CD14-positive monocyte (primary cell): ENCODE measurements around the gene CCDC70. TPM values are rescaled to one million over a fixed set of nuclear protein-coding genes. Genes with fewer than 3 reads are reported as not detected.

Source experiments
- DNase-seq, 3 donors: peaks; one replicate each; pipeline ENCODE4 v3.0.0-alpha.2; 2011 to 2022
- H2AFZ ChIP-seq: 2 replicates; pipeline ENCODE4 v1.6.0; 2012; ENCODE audit warnings: mild to moderate bottlenecking, low read depth, low read length, inconsistent platforms; ENCODE audit not compliant: insufficient read depth, poor library complexity, severe bottlenecking
- H3K27ac ChIP-seq, 2 donors: 1 replicate in 1 of 2; 2 replicates in 1 of 2; pipeline ENCODE4 v1.5.1; 2012 to 2013; ENCODE audit warnings: low read length in 2 of 2, control low read depth in 1 of 2, inconsistent platforms in 1 of 2, low read depth in 1 of 2, mild to moderate bottlenecking in 1 of 2
- H3K27me3 ChIP-seq, 2 donors: one replicate each; pipeline versions ENCODE4 v1.6.0 to v1.6.1; 2011 to 2013; ENCODE audit warnings: low read length in 2 of 2; ENCODE audit not compliant: control insufficient read depth in 2 of 2, insufficient read depth in 2 of 2
- H3K36me3 ChIP-seq, 2 donors: replicated peaks in 1 of 2; 1 replicate in 1 of 2; 2 replicates in 1 of 2; pipeline versions ENCODE4 v1.5.1 to v1.6.1; 2012 to 2013; ENCODE audit warnings: low read length in 2 of 2, control low read depth in 1 of 2, inconsistent platforms in 1 of 2, mild to moderate bottlenecking in 1 of 2; ENCODE audit not compliant: insufficient read depth in 2 of 2, control insufficient read depth in 1 of 2
- H3K4me1 ChIP-seq, 2 donors: 1 replicate in 1 of 2; 2 replicates in 1 of 2; pipeline versions ENCODE4 v1.5.1 to v1.6.1; 2012 to 2013; ENCODE audit warnings: low read length in 2 of 2, control low read depth in 1 of 2, inconsistent platforms in 1 of 2, mild to moderate bottlenecking in 1 of 2, moderate library complexity in 1 of 2; ENCODE audit not compliant: insufficient read depth in 2 of 2, control insufficient read depth in 1 of 2
- H3K4me2 ChIP-seq: replicated peaks from 2 replicates; pipeline ENCODE3; 2012; ENCODE audit warnings: low read length, moderate library complexity, mild to moderate bottlenecking; ENCODE audit not compliant: poor library complexity, severe bottlenecking; ENCODE audit errors: extremely low read depth
- H3K4me3 ChIP-seq, 3 experiments: fragments of 200-600 bp in 1 of 3; sonication (generic) in 1 of 3; replicated peaks in 1 of 3; 1 replicate in 2 of 3; 2 replicates in 1 of 3; pipeline ENCODE4 v1.5.1; 2011 to 2013; ENCODE audit warnings: low read length in 3 of 3, mild to moderate bottlenecking in 3 of 3, control low read depth in 2 of 3, low read depth in 2 of 3, inconsistent platforms in 1 of 3, moderate library complexity in 1 of 3
- H3K79me2 ChIP-seq: 2 replicates; pipeline ENCODE4 v1.6.0; 2012; ENCODE audit warnings: mild to moderate bottlenecking, control low read depth, inconsistent platforms, low read length, moderate library complexity; ENCODE audit not compliant: insufficient read depth
- H3K9ac ChIP-seq: 2 replicates; pipeline ENCODE4 v1.6.0; 2017; ENCODE audit warnings: low read length, mild to moderate bottlenecking; ENCODE audit not compliant: insufficient read depth, poor library complexity, severe bottlenecking
- H3K9me3 ChIP-seq, 2 donors: replicated peaks in 1 of 2; 1 replicate in 1 of 2; 2 replicates in 1 of 2; pipeline versions ENCODE4 v1.5.1 to v1.6.1; 2012 to 2013; ENCODE audit warnings: low read length in 2 of 2, control low read depth in 1 of 2; ENCODE audit not compliant: control insufficient read depth in 1 of 2, insufficient read depth in 1 of 2
- H4K20me1 ChIP-seq: 2 replicates; pipeline ENCODE4 v1.6.0; 2012; ENCODE audit warnings: mild to moderate bottlenecking, low read length, control low read depth, moderate library complexity; ENCODE audit not compliant: insufficient read depth
- H3K27ac Mint-ChIP-seq, 7 donors: one replicate each; pipeline ENCODE4 v1.8.0; 2020; ENCODE audit warnings: mild to moderate bottlenecking in 7 of 7, mixed read lengths in 7 of 7, moderate library complexity in 6 of 7, inconsistent platforms in 2 of 7
- H3K27me3 Mint-ChIP-seq, 3 donors: one replicate each; pipeline ENCODE4 v1.8.0; 2021 to 2022; ENCODE audit warnings: low read depth in 3 of 3, mild to moderate bottlenecking in 3 of 3, mixed read lengths in 3 of 3, moderate library complexity in 3 of 3, inconsistent platforms in 1 of 3
- H3K36me3 Mint-ChIP-seq, 2 donors: one replicate each; pipeline ENCODE4 v1.8.0; 2020; ENCODE audit warnings: mixed read lengths in 2 of 2, inconsistent platforms in 1 of 2, mild to moderate bottlenecking in 1 of 2
- H3K4me1 Mint-ChIP-seq: one replicate; pipeline ENCODE4 v1.8.0; 2020; ENCODE audit warnings: mild to moderate bottlenecking, mixed read lengths
- H3K4me3 Mint-ChIP-seq, 2 donors: one replicate each; pipeline ENCODE4 v1.8.0; 2020; ENCODE audit warnings: mild to moderate bottlenecking in 2 of 2, mixed read lengths in 2 of 2, moderate library complexity in 1 of 2
- H3K9me3 Mint-ChIP-seq, 7 donors: one replicate each; pipeline ENCODE4 v1.8.0; 2020 to 2022; ENCODE audit warnings: mixed read lengths in 7 of 7, mild to moderate bottlenecking in 6 of 7, moderate library complexity in 6 of 7, inconsistent platforms in 2 of 7
- WGBS: methylation state at CpG from one replicate; pipeline ENCODE4 v1.1.5; 2013; ENCODE audit warnings: missing lambda C conversion rate; ENCODE audit not compliant: insufficient coverage; 5-methylcytosine and 5-hydroxymethylcytosine counted together
- intact Hi-C, 2 donors: fragments of 100-400 bp; cut with micrococcal nuclease; formaldehyde crosslinking; loops; one replicate each; pipeline versions ENCODE4 v1.15.0 to v1.15.1; 2023
- polyA plus RNA-seq, 3 donors: library from polyadenylated mRNA; depleted of rRNA in 1 of 3; unstranded in 2 of 3; stranded (reverse) in 1 of 3; fragments of 300-500 nt in 2 of 3; fragments of >200 nt in 1 of 3; fragmentation: Illumina TruSeq in 2 of 3; gene quantifications; 1 replicate in 2 of 3; 2 replicates in 1 of 3; pipeline ENCODE4 v1.2.3, GENCODE V29; 2012 to 2021
- TF ChIP-seq, protein P1 (sequence below): fragments of 200-600 bp; IDR thresholded peaks from one replicate; pipeline ENCODE4 v1.8.0; 2022; ENCODE audit warnings: antibody characterized with exemption, mild to moderate bottlenecking

CCDC70 gene
- polyA plus RNA-seq, 3 donors: not detected

DNA sequence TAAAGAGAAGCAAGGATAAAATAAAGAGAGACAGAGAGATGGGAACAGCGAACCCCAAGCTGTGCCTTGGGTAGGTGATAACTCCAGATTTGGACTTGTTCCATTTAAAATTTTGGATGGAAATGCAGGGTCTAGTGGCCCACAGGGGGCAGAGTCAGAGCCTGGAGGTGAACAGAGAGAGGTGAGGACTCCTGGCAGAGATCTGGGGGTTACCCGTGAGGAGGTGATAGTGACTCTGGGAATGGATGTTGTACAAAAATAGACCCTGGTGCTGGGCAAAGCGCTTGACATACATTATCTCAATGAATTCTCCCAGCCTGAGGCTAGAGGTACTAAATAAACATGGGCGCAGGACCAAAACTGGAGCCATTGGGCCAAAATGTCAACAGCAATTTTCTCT, 43.5 kb upstream of the CCDC70 start:
- H3K27me3 ChIP-seq: no peaks in the 10 kb centered on the region
- no peaks in the 10 kb centered on the region for H3K36me3 ChIP-seq
- H3K79me2 ChIP-seq: no peaks in the 10 kb centered on the region
- Mint-ChIP-seq H3K36me3 (peaks cover 0 to 1% of the 10 kb centered on the region in 2 donors), H3K27me3 (peaks cover 0 to 3% (median 2%) of the 10 kb centered on the region in 3 donors), H3K27ac (peak overlapping the region in 3 of 7 donors; percentile 18 to 79 (median 37)), H3K9me3 (no peaks in the 10 kb centered on the region), H3K4me3 (no peak overlapping the region), H3K4me1 (peaks cover 82% of the 10 kb centered on the region)
- no peak overlapping the region for H3K4me2 ChIP-seq
- no peak for DNase-seq
- H2AFZ ChIP-seq: peak overlapping the region; percentile 10
- peaks cover 61 to 72% of the 10 kb centered on the region in 2 donors for H3K4me1 ChIP-seq
- no peaks in the 10 kb centered on the region for H3K9me3 ChIP-seq
- TF ChIP-seq, protein P1, sequence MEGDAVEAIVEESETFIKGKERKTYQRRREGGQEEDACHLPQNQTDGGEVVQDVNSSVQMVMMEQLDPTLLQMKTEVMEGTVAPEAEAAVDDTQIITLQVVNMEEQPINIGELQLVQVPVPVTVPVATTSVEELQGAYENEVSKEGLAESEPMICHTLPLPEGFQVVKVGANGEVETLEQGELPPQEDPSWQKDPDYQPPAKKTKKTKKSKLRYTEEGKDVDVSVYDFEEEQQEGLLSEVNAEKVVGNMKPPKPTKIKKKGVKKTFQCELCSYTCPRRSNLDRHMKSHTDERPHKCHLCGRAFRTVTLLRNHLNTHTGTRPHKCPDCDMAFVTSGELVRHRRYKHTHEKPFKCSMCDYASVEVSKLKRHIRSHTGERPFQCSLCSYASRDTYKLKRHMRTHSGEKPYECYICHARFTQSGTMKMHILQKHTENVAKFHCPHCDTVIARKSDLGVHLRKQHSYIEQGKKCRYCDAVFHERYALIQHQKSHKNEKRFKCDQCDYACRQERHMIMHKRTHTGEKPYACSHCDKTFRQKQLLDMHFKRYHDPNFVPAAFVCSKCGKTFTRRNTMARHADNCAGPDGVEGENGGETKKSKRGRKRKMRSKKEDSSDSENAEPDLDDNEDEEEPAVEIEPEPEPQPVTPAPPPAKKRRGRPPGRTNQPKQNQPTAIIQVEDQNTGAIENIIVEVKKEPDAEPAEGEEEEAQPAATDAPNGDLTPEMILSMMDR: no peak
- no peak overlapping the region for H3K9ac ChIP-seq
- H3K27ac ChIP-seq: no peak overlapping the region
- no peaks in the 10 kb centered on the region for H4K20me1 ChIP-seq
- intact Hi-C loops: no loop called here
- no peak overlapping the region for H3K4me3 ChIP-seq
- WGBS: 100% methylated on average over 1 of the region's 4 CpGs

DNA sequence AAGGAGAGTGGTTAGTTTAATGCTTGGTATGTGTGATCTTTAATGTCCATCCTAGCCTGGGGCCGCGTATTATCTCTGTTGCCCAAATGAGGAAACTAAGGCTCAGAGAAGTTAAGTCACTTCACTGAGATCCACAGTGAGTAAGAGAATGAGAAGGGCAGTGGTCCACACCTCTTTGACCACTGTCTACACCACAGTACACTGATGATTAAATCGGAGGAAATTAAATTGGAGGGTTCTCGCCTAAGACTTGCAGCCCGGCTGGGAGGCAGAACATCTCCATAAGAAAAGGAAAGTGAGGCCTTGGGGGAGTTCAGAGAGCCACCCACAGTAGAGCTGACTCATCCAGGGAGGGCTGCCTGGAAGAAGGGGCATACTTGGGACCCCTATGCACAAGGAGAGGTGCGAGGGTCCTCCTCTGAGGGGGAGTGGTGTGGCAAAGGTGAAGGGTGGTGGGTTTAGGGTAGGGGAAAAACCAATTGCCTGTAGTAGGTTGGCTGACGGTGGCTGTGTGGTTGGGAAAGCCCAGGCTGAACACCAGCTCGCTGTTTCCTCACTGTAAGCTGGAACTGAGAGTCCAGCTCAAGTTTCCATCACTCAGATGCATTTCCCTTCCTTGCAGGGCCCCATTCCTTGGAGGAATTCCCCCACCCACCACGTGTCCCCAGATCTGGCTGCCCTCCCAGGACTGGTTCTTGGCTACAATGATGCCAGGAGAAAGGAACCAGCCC, 42.8 kb upstream of the CCDC70 start:
- intact Hi-C loops: no loop called here
- no peak overlapping the region for H3K4me3 ChIP-seq
- Mint-ChIP-seq H3K4me1 (peaks cover 85% of the 10 kb centered on the region), H3K27ac (peak overlapping the region; percentile 43 to 89 (median 71)), H3K27me3 (peaks cover 0 to 3% (median 2%) of the 10 kb centered on the region in 3 donors), H3K4me3 (no peak overlapping the region), H3K36me3 (no peaks in the 10 kb centered on the region), H3K9me3 (no peaks in the 10 kb centered on the region)
- H2AFZ ChIP-seq: peak overlapping the region; percentile 37
- DNase-seq: peak in 1 of 3 donors; percentile 90
- no peak overlapping the region for H3K9ac ChIP-seq
- WGBS: 45% methylated on average over 6 of the region's 9 CpGs
- no peaks in the 10 kb centered on the region for H3K9me3 ChIP-seq
- H3K79me2 ChIP-seq: no peaks in the 10 kb centered on the region
- TF ChIP-seq, protein P1: no peak
- no peaks in the 10 kb centered on the region for H3K36me3 ChIP-seq
- H4K20me1 ChIP-seq: no peaks in the 10 kb centered on the region
- no peaks in the 10 kb centered on the region for H3K27me3 ChIP-seq
- H3K4me2 ChIP-seq: peak overlapping the region; percentile 5
- H3K27ac ChIP-seq: peak overlapping the region; percentile 36 to 76
- peaks cover 68 to 79% of the 10 kb centered on the region in 2 donors for H3K4me1 ChIP-seq
